ENCODE data around the gene CATSPER4. TPM values are rescaled to one million over a fixed set of nuclear protein-coding genes. Genes with fewer than 3 reads are reported as not detected.

The CATSPER4 gene
- total RNA-seq, 2 donors from 2014 or later = not detected

DNA sequence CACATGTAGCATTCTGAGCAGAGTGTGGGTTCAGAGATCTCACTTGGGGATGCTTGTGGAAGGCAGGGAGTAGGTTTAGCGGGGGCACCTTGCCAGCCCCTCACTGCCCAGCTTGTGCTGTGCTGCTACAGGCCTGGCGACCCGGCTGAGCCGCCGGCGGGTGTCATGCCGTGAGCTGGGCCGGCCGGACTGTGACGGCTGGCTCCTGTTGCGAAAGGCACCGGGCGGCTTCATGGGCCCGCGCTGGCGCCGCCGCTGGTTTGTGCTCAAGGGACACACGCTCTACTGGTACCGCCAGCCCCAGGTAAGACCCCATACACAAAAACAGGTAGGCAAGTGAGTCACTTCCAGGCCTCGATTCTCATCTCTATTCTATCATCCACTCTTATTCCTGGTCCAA is 5.5 kb upstream of the CATSPER4 start:
- ATAC-seq (ENCODE audit: insufficient number of reproducible peaks, low FRiP score, low read depth) (no peak), DNase-seq (ENCODE audit: low spot score) (no peak)
- Histone ChIP-seq H3K27ac (no peak overlapping the region), H3K36me3 (no peaks in the 10 kb centered on the region), H3K4me3 (no peak overlapping the region), H3K4me1 (ENCODE audit: control insufficient read depth in 1 of 2, low read depth in 2 of 2) (no peaks in the 10 kb centered on the region), H3K9me3 (no peaks in the 10 kb centered on the region), H3K27me3 (replicated peaks; ENCODE audit: insufficient read depth) (no peaks in the 10 kb centered on the region)
- no peak for TF ChIP-seq CTCF (IDR thresholded peaks at IDR 0.05)

DNA sequence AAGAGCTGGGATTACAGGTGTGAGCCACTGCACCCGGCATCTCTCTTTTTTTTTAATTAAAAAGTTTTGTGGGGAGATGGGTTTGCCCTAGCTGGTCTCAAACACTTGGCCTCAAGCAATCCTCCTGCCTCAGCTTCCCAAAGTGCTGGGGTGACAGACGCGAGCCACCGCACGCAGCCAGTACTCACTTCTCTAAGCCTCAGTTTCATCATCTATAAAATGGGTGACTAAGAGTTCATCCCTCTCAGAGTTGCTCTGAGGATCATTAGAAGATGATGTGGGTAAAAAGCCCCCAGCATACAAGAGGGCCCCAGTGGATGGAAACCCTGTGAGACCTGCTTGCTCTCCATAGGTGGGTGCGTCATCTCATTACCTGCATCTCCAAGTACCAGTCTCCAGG is 2.5 kb upstream of the CATSPER4 start:
- Histone ChIP-seq H3K9me3 (no peaks in the 10 kb centered on the region), H3K27ac (no peak overlapping the region), H3K36me3 (no peaks in the 10 kb centered on the region), H3K27me3 (replicated peaks; ENCODE audit: insufficient read depth) (no peaks in the 10 kb centered on the region), H3K4me1 (ENCODE audit: control insufficient read depth in 1 of 2, low read depth in 2 of 2) (no peaks in the 10 kb centered on the region), H3K4me3 (no peak overlapping the region)
- DNase-seq (ENCODE audit: low spot score) = no peak
- ATAC-seq (ENCODE audit: insufficient number of reproducible peaks, low FRiP score, low read depth) = no peak
- TF ChIP-seq CTCF (IDR thresholded peaks at IDR 0.05) = no peak

- no peak for DNase-seq (ENCODE audit: low spot score)
- Histone ChIP-seq H3K4me1 (ENCODE audit: control insufficient read depth in 1 of 2, low read depth in 2 of 2) (no peaks in the 10 kb centered on the region), H3K4me3 (no peak overlapping the region), H3K27ac (no peak overlapping the region), H3K27me3 (replicated peaks; ENCODE audit: insufficient read depth) (no peaks in the 10 kb centered on the region), H3K36me3 (no peaks in the 10 kb centered on the region), H3K9me3 (no peaks in the 10 kb centered on the region)
- no peak for TF ChIP-seq CTCF (IDR thresholded peaks at IDR 0.05)
- ATAC-seq (ENCODE audit: insufficient number of reproducible peaks, low FRiP score, low read depth) = no peak
Measured at GRCh38 chr1:26188477-26188876, 1.9 kb upstream of the CATSPER4 start.

DNA sequence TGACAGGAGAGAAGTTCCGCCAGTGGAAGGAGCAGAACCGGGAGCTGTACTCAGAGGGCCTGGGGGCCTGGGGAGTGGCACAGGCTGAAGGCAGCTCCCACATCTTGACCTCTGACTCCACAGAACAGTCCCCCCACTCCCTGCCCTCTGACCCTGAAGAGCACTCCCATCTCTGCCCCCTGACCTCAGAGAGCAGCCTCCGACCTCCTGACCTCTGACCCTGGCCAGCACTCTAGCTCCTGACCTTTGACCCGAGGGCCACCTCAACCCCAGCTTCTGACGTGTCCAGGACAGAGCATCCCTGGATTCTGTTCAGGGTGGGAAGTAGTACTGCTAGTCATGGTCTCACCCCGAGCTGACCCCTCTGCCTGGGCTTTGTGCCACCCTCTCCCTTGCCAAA is 1.1 kb upstream of the CATSPER4 start:
- DNase-seq (ENCODE audit: low spot score) = no peak
- no peak for TF ChIP-seq CTCF (IDR thresholded peaks at IDR 0.05)

DNA sequence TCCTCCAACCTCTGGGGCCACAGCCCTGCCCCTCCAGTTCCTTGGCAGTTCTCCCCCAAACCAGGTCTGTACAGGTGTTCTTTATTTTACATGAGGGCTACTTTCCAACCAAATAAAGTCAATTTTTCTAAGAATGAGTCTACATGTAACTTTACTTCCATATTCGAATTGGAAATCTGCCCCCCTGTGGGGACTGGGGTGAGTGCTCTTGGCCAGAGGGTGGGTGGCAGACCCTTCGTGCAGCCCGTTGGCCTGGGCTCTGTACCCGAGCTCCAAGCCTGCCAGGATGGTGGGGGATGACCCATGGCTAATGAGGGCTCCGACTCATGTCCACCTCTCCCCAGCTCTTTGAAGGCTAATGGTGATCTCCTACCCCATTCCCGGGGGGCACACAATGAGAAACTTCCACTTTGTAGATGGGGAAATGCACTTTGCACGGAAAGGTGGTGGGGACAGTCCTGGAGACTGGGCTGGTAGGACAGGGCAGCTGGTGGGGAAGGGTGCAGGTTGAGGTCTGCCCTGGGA is 589 bp upstream of the CATSPER4 start:
- H3K36me3 ChIP-seq = no peaks in the 10 kb centered on the region
- H3K4me1 ChIP-seq (ENCODE audit: control insufficient read depth in 1 of 2, low read depth in 2 of 2) = no peaks in the 10 kb centered on the region
- no peak for TF ChIP-seq CTCF (IDR thresholded peaks at IDR 0.05)
- no peak for ATAC-seq (ENCODE audit: insufficient number of reproducible peaks, low FRiP score, low read depth)
- no peaks in the 10 kb centered on the region for H3K27me3 ChIP-seq (replicated peaks; ENCODE audit: insufficient read depth)
- no peak for DNase-seq (ENCODE audit: low spot score)
- no peaks in the 10 kb centered on the region for H3K9me3 ChIP-seq
- H3K4me3 ChIP-seq = no peak overlapping the region
- no peak overlapping the region for H3K27ac ChIP-seq

More for the DNA sequence above, 1.1 kb upstream of the CATSPER4 start:
- Histone ChIP-seq H3K9me3 (no peaks in the 10 kb centered on the region), H3K4me3 (no peak overlapping the region), H3K4me1 (ENCODE audit: control insufficient read depth in 1 of 2, low read depth in 2 of 2) (no peaks in the 10 kb centered on the region), H3K36me3 (no peaks in the 10 kb centered on the region), H3K27ac (no peak overlapping the region), H3K27me3 (replicated peaks; ENCODE audit: insufficient read depth) (no peaks in the 10 kb centered on the region)
- ATAC-seq (ENCODE audit: insufficient number of reproducible peaks, low FRiP score, low read depth) = no peak

Data from thoracic aorta (tissue), 2 donors.